Neural progenitor cell (in vitro differentiated cells): ENCODE measurements around the gene WDR7.

Experiments
- CTCF ChIP-seq: fragments of 200-600 bp; sonication (generic); IDR thresholded peaks from 2 replicates; pipeline ENCODE4 v1.5.1; 2017; ENCODE audit warnings: antibody characterized with exemption, mild to moderate bottlenecking
- EZH2 ChIP-seq: fragments of 200-600 bp; sonication (generic); IDR thresholded peaks from 2 replicates; pipeline ENCODE4 v1.6.1; 2017; ENCODE audit warnings: antibody characterized with exemption, mild to moderate bottlenecking, moderate library complexity

GRCh38 chr18:57015451-57015850 is 364.3 kb downstream of the WDR7 start:
- TF ChIP-seq CTCF (no peak), EZH2 (no peak)
